NCI-H82 (cell line): ENCODE data around the gene TMEM129.

Experiments
- DNase-seq: peaks from one replicate; lab custom pipeline; 2025; lab: John Stamatoyannopoulos, UW

Gene TMEM129

GRCh38 chr4:1669270-1669669, 51.9 kb downstream of the TMEM129 start:
- DNase-seq, result no peak

DNA sequence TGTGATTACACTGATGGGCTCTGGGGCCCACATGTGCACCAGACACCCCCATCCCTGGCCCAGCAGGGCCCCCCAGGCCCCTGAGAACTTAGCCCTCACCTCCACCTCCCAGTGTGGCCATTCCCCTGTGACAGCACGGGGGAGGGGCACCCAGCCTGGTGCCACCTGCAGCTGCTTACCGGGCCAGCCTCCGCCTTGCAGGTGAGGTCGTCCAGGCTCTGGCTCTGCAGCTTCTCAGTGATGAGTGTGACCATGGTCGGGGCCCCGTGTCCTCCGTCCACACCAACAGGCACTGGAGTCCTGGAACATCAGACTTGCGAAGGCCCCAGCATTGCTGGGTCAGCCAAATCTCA, 52.7 kb downstream of the TMEM129 start:
- no peak for DNase-seq

DNA sequence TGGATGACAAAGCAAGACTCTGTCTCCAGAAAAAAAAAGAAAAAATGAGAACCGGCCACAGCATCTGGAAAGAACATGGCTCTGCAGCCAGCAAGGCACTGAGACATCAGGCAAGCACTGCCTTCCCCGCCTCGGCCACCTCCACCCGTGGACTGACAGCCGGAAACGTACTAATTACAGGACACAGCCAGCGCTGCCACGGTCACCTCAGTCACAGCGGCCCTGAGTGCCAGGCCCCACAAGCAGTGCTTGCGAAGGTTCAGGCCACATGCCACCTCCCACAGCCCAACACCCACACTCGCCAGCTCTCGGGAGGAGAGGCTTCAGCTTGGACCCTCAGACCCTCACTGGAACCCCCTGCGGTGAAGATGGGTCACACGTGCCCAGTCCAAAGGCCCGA, 53.9 kb downstream of the TMEM129 start:
- no peak for DNase-seq

GRCh38 chr4:1666391-1666790, 54.7 kb downstream of the TMEM129 start:
- no peak for DNase-seq
